Measurements from ENCODE around the gene SEC14L6. TPM values are rescaled to one million over a fixed set of nuclear protein-coding genes. Genes with fewer than 3 reads are reported as not detected.

Gene SEC14L6
- total and polyA plus RNA-seq, 2 experiments from 2014 or later, result not detected

DNA sequence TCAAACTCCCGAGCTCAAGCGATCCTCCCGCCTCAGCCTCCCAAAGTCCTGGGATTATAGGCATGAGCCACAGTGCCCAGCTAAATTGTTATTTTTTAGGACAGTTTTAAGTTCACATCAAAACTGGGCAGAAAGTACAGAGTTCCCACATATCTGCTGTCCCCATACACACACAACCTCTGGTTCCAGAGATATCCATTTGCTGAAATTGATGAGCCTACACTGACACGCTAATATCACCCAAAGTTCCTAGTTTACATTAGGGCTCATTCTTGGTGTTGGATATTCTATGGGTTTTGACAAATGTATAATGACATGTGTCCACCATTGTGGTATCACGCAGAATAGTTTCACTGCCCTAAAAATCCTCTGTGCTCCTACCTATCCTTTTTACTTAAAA lies 38.3 kb downstream of the SEC14L6 start:
- no peaks in the 10 kb centered on the region for H3K79me2 ChIP-seq (ENCODE audit: insufficient read depth)
- H3K36me3 ChIP-seq (ENCODE audit: low read depth), result no peaks in the 10 kb centered on the region
- H3F3A ChIP-seq (ENCODE audit: insufficient read depth), result no peaks in the 10 kb centered on the region
- no peak for DNase-seq
- 62 to 66% methylated on average over 5 of the region's 5 CpGs for WGBS, 2 experiments (ENCODE audit: low coverage in 1 of 2, low lambda C conversion rate in 2 of 2, missing lambda C conversion rate in 2 of 2)
- H3K9me2 ChIP-seq (ENCODE audit: insufficient read depth), result no peaks in the 10 kb centered on the region
- no peak overlapping the region for H3K27ac ChIP-seq
- H3K9me3 ChIP-seq (ENCODE audit: low read depth), result no peaks in the 10 kb centered on the region
- no peak overlapping the region for H3K4me3 ChIP-seq
- in situ Hi-C loops (cut with MboI), result no loop called here
- no peak overlapping the region for H3K9ac ChIP-seq
- no peaks in the 10 kb centered on the region for H4K20me1 ChIP-seq (ENCODE audit: insufficient read depth)
- no peak overlapping the region for H3K4me2 ChIP-seq (ENCODE audit: unreplicated experiment)
- no peaks in the 10 kb centered on the region; the same call in 1 of the 2 replicates for H3K27me3 ChIP-seq (replicated peaks; ENCODE audit: insufficient read depth)
- no peaks in the 10 kb centered on the region for H3K4me1 ChIP-seq (ENCODE audit: insufficient read depth)
- no peak overlapping the region for H2AFZ ChIP-seq
- TF ChIP-seq EZH2 (IDR thresholded peaks at IDR 0.05; ENCODE audit: insufficient read depth, poor library complexity, severe bottlenecking) (no peak), EZH2phosphoT487 (IDR thresholded peaks at IDR 0.05; ENCODE audit: insufficient read depth, low read depth) (no peak)

- WGBS, 2 experiments (ENCODE audit: low coverage in 1 of 2, low lambda C conversion rate in 2 of 2, missing lambda C conversion rate in 2 of 2), result 60 to 64% methylated on average over 4 of the region's 4 CpGs
- no peaks in the 10 kb centered on the region for H3F3A ChIP-seq (ENCODE audit: insufficient read depth)
- DNase-seq, result no peak
- no peaks in the 10 kb centered on the region for H3K79me2 ChIP-seq (ENCODE audit: insufficient read depth)
- no peak overlapping the region for H3K4me2 ChIP-seq (ENCODE audit: unreplicated experiment)
- no peaks in the 10 kb centered on the region; the same call in 1 of the 2 replicates for H3K27me3 ChIP-seq (replicated peaks; ENCODE audit: insufficient read depth)
- H3K9me3 ChIP-seq (ENCODE audit: low read depth), result no peaks in the 10 kb centered on the region
- H3K4me1 ChIP-seq (ENCODE audit: insufficient read depth), result no peaks in the 10 kb centered on the region
- H2AFZ ChIP-seq, result no peak overlapping the region
- no peak overlapping the region for H3K9ac ChIP-seq
- H3K27ac ChIP-seq, result no peak overlapping the region
- H3K4me3 ChIP-seq, result no peak overlapping the region
- H4K20me1 ChIP-seq (ENCODE audit: insufficient read depth), result no peaks in the 10 kb centered on the region
- no peaks in the 10 kb centered on the region for H3K9me2 ChIP-seq (ENCODE audit: insufficient read depth)
- no peaks in the 10 kb centered on the region for H3K36me3 ChIP-seq (ENCODE audit: low read depth)
- in situ Hi-C loops (cut with MboI), result no loop called here
- no peak for TF ChIP-seq EZH2 (IDR thresholded peaks at IDR 0.05; ENCODE audit: insufficient read depth, poor library complexity, severe bottlenecking)
- TF ChIP-seq EZH2phosphoT487 (IDR thresholded peaks at IDR 0.05; ENCODE audit: insufficient read depth, low read depth), result no peak
Measured at GRCh38 chr22:30507670-30508069, 38.9 kb downstream of the SEC14L6 start.

DNA sequence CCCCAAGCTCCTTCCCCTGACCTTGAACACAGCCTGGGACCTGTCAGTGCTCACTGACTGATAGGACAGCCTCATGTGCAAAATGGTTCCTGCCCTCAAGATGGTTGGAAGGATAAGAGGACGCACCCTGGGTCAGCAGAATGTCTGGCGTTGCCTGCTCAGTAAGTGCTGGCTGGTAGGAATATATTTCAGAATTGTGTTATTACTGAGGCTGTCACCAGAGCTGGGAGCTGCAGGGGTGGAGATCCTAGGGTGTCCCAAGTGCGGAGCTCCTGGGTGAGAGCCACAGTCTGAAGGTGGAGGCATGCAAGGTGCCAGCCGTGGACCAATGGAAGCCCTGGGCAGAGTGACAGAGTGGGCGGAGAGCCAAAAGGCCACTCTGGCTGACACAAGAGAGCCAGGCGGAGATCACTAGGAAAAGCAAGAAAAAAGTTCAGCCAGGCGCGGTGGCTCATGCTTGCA lies 40.0 kb downstream of the SEC14L6 start:
- no peaks in the 10 kb centered on the region for H4K20me1 ChIP-seq (ENCODE audit: insufficient read depth)
- 46 to 67% methylated on average over 8 of the region's 8 CpGs for WGBS, 2 experiments (ENCODE audit: low coverage in 1 of 2, low lambda C conversion rate in 2 of 2, missing lambda C conversion rate in 2 of 2)
- H3K36me3 ChIP-seq (ENCODE audit: low read depth), result no peaks in the 10 kb centered on the region
- no peaks in the 10 kb centered on the region for H3F3A ChIP-seq (ENCODE audit: insufficient read depth)
- H3K9ac ChIP-seq, result no peak overlapping the region
- H2AFZ ChIP-seq, result no peak overlapping the region
- no peaks in the 10 kb centered on the region for H3K4me1 ChIP-seq (ENCODE audit: insufficient read depth)
- no peak overlapping the region for H3K4me3 ChIP-seq
- H3K27ac ChIP-seq, result no peak overlapping the region
- H3K79me2 ChIP-seq (ENCODE audit: insufficient read depth), result no peaks in the 10 kb centered on the region
- no peak for DNase-seq
- no peak overlapping the region for H3K4me2 ChIP-seq (ENCODE audit: unreplicated experiment)
- H3K27me3 ChIP-seq (replicated peaks; ENCODE audit: insufficient read depth), result no peaks in the 10 kb centered on the region; the same call in 1 of the 2 replicates
- H3K9me3 ChIP-seq (ENCODE audit: low read depth), result no peaks in the 10 kb centered on the region
- TF ChIP-seq EZH2phosphoT487 (IDR thresholded peaks at IDR 0.05; ENCODE audit: insufficient read depth, low read depth) (no peak), EZH2 (IDR thresholded peaks at IDR 0.05; ENCODE audit: insufficient read depth, poor library complexity, severe bottlenecking) (no peak)
- in situ Hi-C loops (cut with MboI), result no loop called here
- no peaks in the 10 kb centered on the region for H3K9me2 ChIP-seq (ENCODE audit: insufficient read depth)

DNA sequence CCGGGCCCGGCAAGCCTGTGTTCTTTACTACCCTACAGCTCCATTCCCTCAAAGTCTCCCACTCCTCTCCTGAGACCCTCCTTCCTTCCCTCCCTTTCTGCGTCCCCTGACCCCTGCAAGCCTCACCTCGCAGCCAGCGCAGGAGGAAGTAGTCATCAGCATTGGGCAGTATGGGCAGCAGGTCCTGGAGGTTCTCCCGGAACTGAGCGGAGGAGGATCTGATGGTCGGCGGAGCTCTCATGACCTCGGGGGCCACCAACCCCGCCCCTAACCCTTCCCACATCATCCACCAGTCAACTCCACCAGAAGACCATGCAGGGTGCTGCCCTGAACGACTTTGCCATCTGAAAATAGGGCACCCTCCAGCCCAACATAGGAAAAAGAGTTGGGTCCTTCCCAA lies 43.0 kb downstream of the SEC14L6 start:
- H2AFZ ChIP-seq, result no peak overlapping the region
- H3K36me3 ChIP-seq (ENCODE audit: low read depth), result no peaks in the 10 kb centered on the region
- DNase-seq, result no peak
- no peaks in the 10 kb centered on the region for H3F3A ChIP-seq (ENCODE audit: insufficient read depth)
- H4K20me1 ChIP-seq (ENCODE audit: insufficient read depth), result no peaks in the 10 kb centered on the region
- no peaks in the 10 kb centered on the region for H3K4me1 ChIP-seq (ENCODE audit: insufficient read depth)
- no peaks in the 10 kb centered on the region for H3K79me2 ChIP-seq (ENCODE audit: insufficient read depth)
- H3K9me3 ChIP-seq (ENCODE audit: low read depth), result no peaks in the 10 kb centered on the region
- H3K9ac ChIP-seq, result no peak overlapping the region
- no peaks in the 10 kb centered on the region; the same call in 1 of the 2 replicates for H3K27me3 ChIP-seq (replicated peaks; ENCODE audit: insufficient read depth)
- 82 to 83% methylated on average over 12 of the region's 12 CpGs for WGBS, 2 experiments (ENCODE audit: low coverage in 1 of 2, low lambda C conversion rate in 2 of 2, missing lambda C conversion rate in 2 of 2)
- TF ChIP-seq EZH2phosphoT487 (IDR thresholded peaks at IDR 0.05; ENCODE audit: insufficient read depth, low read depth) (no peak), EZH2 (IDR thresholded peaks at IDR 0.05; ENCODE audit: insufficient read depth, poor library complexity, severe bottlenecking) (no peak)
- H3K27ac ChIP-seq, result no peak overlapping the region
- H3K4me3 ChIP-seq, result no peak overlapping the region
- in situ Hi-C loops (cut with MboI), result no loop called here
- H3K9me2 ChIP-seq (ENCODE audit: insufficient read depth), result no peaks in the 10 kb centered on the region
- no peak overlapping the region for H3K4me2 ChIP-seq (ENCODE audit: unreplicated experiment)

DNA sequence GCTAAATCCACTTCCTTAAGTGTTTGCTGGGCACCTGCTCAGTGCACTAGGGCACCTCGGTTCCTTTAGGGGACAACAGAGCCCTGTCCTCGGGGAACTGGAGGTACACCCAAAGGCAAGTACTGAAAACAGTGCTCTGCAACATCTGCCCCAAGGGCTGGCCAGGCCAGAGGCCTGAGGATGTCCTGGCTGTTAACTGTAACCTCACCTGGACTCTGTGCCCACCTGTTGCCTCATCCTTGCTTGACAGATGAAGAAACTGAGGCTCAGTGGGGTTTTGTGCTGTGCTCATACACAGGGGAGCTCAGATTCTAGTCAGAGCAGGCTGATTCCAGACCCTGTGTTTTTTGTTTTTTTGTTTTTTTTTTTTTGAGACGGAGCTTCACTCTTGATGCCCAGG lies 43.6 kb downstream of the SEC14L6 start:
- in situ Hi-C loops (cut with MboI), result no loop called here
- no peak overlapping the region for H3K9ac ChIP-seq

More for the DNA sequence above, 43.6 kb downstream of the SEC14L6 start:
- Histone ChIP-seq H3K27me3 (replicated peaks; ENCODE audit: insufficient read depth) (no peaks in the 10 kb centered on the region; the same call in 1 of the 2 replicates), H3K27ac (no peak overlapping the region), H4K20me1 (ENCODE audit: insufficient read depth) (no peaks in the 10 kb centered on the region), H3K9me2 (ENCODE audit: insufficient read depth) (no peaks in the 10 kb centered on the region), H3K4me3 (no peak overlapping the region), H3K4me2 (ENCODE audit: unreplicated experiment) (no peak overlapping the region), H3K36me3 (ENCODE audit: low read depth) (no peaks in the 10 kb centered on the region), H3K9me3 (ENCODE audit: low read depth) (no peaks in the 10 kb centered on the region), H3K79me2 (ENCODE audit: insufficient read depth) (no peaks in the 10 kb centered on the region), H2AFZ (no peak overlapping the region), H3F3A (ENCODE audit: insufficient read depth) (no peaks in the 10 kb centered on the region), H3K4me1 (ENCODE audit: insufficient read depth) (no peaks in the 10 kb centered on the region)
- TF ChIP-seq EZH2 (IDR thresholded peaks at IDR 0.05; ENCODE audit: insufficient read depth, poor library complexity, severe bottlenecking) (no peak), EZH2phosphoT487 (IDR thresholded peaks at IDR 0.05; ENCODE audit: insufficient read depth, low read depth) (no peak)
- no peak for DNase-seq
- WGBS, 2 experiments (ENCODE audit: low coverage in 1 of 2, low lambda C conversion rate in 2 of 2, missing lambda C conversion rate in 2 of 2), result 74 to 84% methylated on average over 3 of the region's 3 CpGs
